HepG2 (cell line): ENCODE data around the gene GSTM1. TPM values are rescaled to one million over a fixed set of nuclear protein-coding genes. Genes with fewer than 3 reads are reported as not detected.

Source experiments
- FOXJ3 ChIP-seq: sonication (generic); formaldehyde crosslinking; IDR thresholded peaks from 2 replicates; pipeline ENCODE4 v1.4.0; 2020; ENCODE audit warnings: missing genetic modification reagents, mild to moderate bottlenecking, borderline replicate concordance
- FOXK1 ChIP-seq: sonication (generic); formaldehyde crosslinking; IDR thresholded peaks from 2 replicates; pipeline ENCODE4 v1.4.0; 2020; ENCODE audit warnings: low read depth, missing genetic modification reagents, borderline replicate concordance
- FOXO4 ChIP-seq: sonication (generic); formaldehyde crosslinking; conservative IDR thresholded peaks from 2 replicates; pipeline ENCODE4 v1.8.1; 2023; ENCODE audit warnings: missing genetic modification reagents
- KDM6A ChIP-seq: IDR thresholded peaks from 2 replicates; pipeline ENCODE4 v1.6.1; 2016; ENCODE audit warnings: low read depth
- LRRFIP1 ChIP-seq: sonication (generic); formaldehyde crosslinking; conservative IDR thresholded peaks from 2 replicates; pipeline ENCODE4 v1.4.0; 2020; ENCODE audit warnings: missing genetic modification reagents
- POLR2G ChIP-seq: fragments of 200-400 bp; formaldehyde crosslinking; IDR thresholded peaks from 2 replicates; pipeline ENCODE4 v1.6.1; 2018; ENCODE audit warnings: mild to moderate bottlenecking, low read depth, low read length, moderate library complexity
- RAD21 ChIP-seq: fragments of 450-650 bp; formaldehyde crosslinking; IDR thresholded peaks from 2 replicates; pipeline ENCODE4 v1.5.0; 2020; ENCODE audit warnings: mild to moderate bottlenecking
- RFX5 ChIP-seq: IDR thresholded peaks from 2 replicates; pipeline ENCODE4 v1.6.1; 2011; ENCODE audit warnings: low read depth, low read length, improper control_type of control experiment
- RORA ChIP-seq: sonication (generic); formaldehyde crosslinking; IDR thresholded peaks from 2 replicates; pipeline ENCODE4 v1.5.0; 2020; ENCODE audit warnings: mild to moderate bottlenecking, missing genetic modification reagents, moderate library complexity
- SUZ12 ChIP-seq: fragments of 150-350 bp; IDR thresholded peaks from 2 replicates; pipeline ENCODE4 v1.6.1; 2014; ENCODE audit warnings: low read depth, low read length
- USF2 ChIP-seq, 2 experiments: sonication (generic) in 1 of 2; formaldehyde crosslinking in 1 of 2; IDR thresholded peaks; 2 replicates each; pipeline versions ENCODE4 v1.5.1 to v1.6.1; 2011 to 2020; ENCODE audit warnings: borderline replicate concordance in 1 of 2, low read depth in 1 of 2, low read length in 1 of 2, mild to moderate bottlenecking in 1 of 2, missing genetic modification reagents in 1 of 2, moderate library complexity in 1 of 2
- ZMYM4 ChIP-seq: sonication (generic); formaldehyde crosslinking; IDR thresholded peaks from 2 replicates; pipeline ENCODE4 v1.8.1; 2023; ENCODE audit warnings: mild to moderate bottlenecking, missing genetic modification reagents
- ZNF350 ChIP-seq: sonication (generic); formaldehyde crosslinking; IDR thresholded peaks from 2 replicates; pipeline ENCODE4 v1.4.0; 2020; ENCODE audit warnings: mild to moderate bottlenecking, low read depth, missing genetic modification reagents, borderline replicate concordance
- ZNF552 ChIP-seq: sonication (generic); formaldehyde crosslinking; IDR thresholded peaks from 2 replicates; pipeline ENCODE4 v1.9.0; 2022; ENCODE audit warnings: missing genetic modification reagents, mild to moderate bottlenecking, borderline replicate concordance
- ZNF577 ChIP-seq: sonication (generic); formaldehyde crosslinking; IDR thresholded peaks from 2 replicates; pipeline ENCODE4 v1.4.0; 2020; ENCODE audit warnings: mild to moderate bottlenecking, low read depth, missing genetic modification reagents, borderline replicate concordance
- ZNF660 ChIP-seq: sonication (generic); formaldehyde crosslinking; IDR thresholded peaks from 2 replicates; pipeline ENCODE4 v1.5.1; 2020; ENCODE audit warnings: mild to moderate bottlenecking, low read depth, missing genetic modification reagents, borderline replicate concordance
- ZNF781 ChIP-seq: sonication (generic); formaldehyde crosslinking; IDR thresholded peaks from 2 replicates; pipeline ENCODE4 v1.5.1; 2020; ENCODE audit warnings: borderline replicate concordance, mild to moderate bottlenecking, missing genetic modification reagents; ENCODE audit errors: not compliant biosample characterization
- polyA plus RNA-seq, 8 experiments: library from polyadenylated mRNA; depleted of rRNA in 3 of 8; stranded (reverse) in 7 of 8; unstranded in 1 of 8; fragments of >200 nt; fragmentation: Illumina TruSeq in 4 of 8; extraction: Trizol in 4 of 8; gene quantifications; 2 replicates each; pipeline versions ENCODE4 v1.2.1 to v1.2.3, GENCODE V29; 2011 to 2016; ENCODE audit warnings: low read depth in 4 of 8, missing spikeins in 1 of 8, mixed read lengths in 1 of 8; ENCODE audit not compliant: insufficient read depth in 1 of 8
- total RNA-seq, 5 experiments: library from RNA; depleted of rRNA; stranded (reverse); fragments of >200 nt; fragmentation: Illumina TruSeq; extraction: Trizol; gene quantifications; 2 replicates each; pipeline ENCODE4 v1.2.3, GENCODE V29; 2016; ENCODE audit warnings: low read depth in 1 of 5
- TF ChIP-seq, protein P1 (sequence below): fragments of 450-650 bp; IDR thresholded peaks from 2 replicates; pipeline ENCODE4 v1.6.1; 2017
- TF ChIP-seq, protein P2 (sequence below): sonication (generic); formaldehyde crosslinking; IDR thresholded peaks from 2 replicates; pipeline ENCODE4 v1.5.1; 2020; ENCODE audit warnings: mild to moderate bottlenecking, missing genetic modification reagents, moderate library complexity

The GSTM1 gene
- total and polyA plus RNA-seq, 2 of the 13 experiments (the other 11 are each of a cell fraction or from before 2014, with no cell fraction given) = 0.42 TPM; not detected in 1

GRCh38 chr1:109739738-109740614, 52.4 kb downstream of the GSTM1 start (continued):
- 0 out of 2 replicates have a peak, but pooled peaks have one; percentile 72 for TF ChIP-seq FOXO4
- TF ChIP-seq POLR2G = peak; percentile 93
- TF ChIP-seq FOXK1 (CRISPR knock-in tag) = 0 out of 2 replicates have a peak, but pooled peaks have one; percentile 23
- TF ChIP-seq RFX5 = no peak
- no peak for TF ChIP-seq FOXJ3 (CRISPR knock-in tag)
- TF ChIP-seq SUZ12 = no peak
- no peak for TF ChIP-seq RORA (CRISPR knock-in tag)
- TF ChIP-seq ZNF781 (CRISPR knock-in tag) = peak; percentile 23
- TF ChIP-seq ZNF577 (CRISPR knock-in tag) = no peak
- TF ChIP-seq KDM6A (CRISPR knock-in tag) = no peak
- peak; percentile 44; the same call in 1 of the 2 replicates for TF ChIP-seq ZNF350 (CRISPR knock-in tag)
- TF ChIP-seq ZNF660 (CRISPR knock-in tag) = no peak
- TF ChIP-seq ZNF552 (CRISPR knock-in tag) = 0 out of 2 replicates have a peak, but pooled peaks have one; percentile 36
- TF ChIP-seq RAD21 (CRISPR knock-in tag) = no peak
- peak; percentile 86 for TF ChIP-seq ZMYM4 (CRISPR knock-in tag)
- TF ChIP-seq, protein P1, sequence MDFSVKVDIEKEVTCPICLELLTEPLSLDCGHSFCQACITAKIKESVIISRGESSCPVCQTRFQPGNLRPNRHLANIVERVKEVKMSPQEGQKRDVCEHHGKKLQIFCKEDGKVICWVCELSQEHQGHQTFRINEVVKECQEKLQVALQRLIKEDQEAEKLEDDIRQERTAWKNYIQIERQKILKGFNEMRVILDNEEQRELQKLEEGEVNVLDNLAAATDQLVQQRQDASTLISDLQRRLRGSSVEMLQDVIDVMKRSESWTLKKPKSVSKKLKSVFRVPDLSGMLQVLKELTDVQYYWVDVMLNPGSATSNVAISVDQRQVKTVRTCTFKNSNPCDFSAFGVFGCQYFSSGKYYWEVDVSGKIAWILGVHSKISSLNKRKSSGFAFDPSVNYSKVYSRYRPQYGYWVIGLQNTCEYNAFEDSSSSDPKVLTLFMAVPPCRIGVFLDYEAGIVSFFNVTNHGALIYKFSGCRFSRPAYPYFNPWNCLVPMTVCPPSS = no peak
- no peak for TF ChIP-seq USF2 (IDR thresholded peaks at IDR 0.05; ENCODE audit: low read depth, low read length)
- no peak for TF ChIP-seq USF2 (CRISPR knock-in tag; IDR thresholded peaks at IDR 0.05; ENCODE audit: borderline replicate concordance)
- TF ChIP-seq, protein P2, sequence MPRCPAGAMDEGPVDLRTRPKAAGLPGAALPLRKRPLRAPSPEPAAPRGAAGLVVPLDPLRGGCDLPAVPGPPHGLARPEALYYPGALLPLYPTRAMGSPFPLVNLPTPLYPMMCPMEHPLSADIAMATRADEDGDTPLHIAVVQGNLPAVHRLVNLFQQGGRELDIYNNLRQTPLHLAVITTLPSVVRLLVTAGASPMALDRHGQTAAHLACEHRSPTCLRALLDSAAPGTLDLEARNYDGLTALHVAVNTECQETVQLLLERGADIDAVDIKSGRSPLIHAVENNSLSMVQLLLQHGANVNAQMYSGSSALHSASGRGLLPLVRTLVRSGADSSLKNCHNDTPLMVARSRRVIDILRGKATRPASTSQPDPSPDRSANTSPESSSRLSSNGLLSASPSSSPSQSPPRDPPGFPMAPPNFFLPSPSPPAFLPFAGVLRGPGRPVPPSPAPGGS (CRISPR knock-in tag) = no peak
- TF ChIP-seq LRRFIP1 = no peak
